Keratinocyte (primary cell): Measurements from ENCODE around the gene ATP2B2. TPM values are rescaled to one million over a fixed set of nuclear protein-coding genes. Genes with fewer than 3 reads are reported as not detected.

Experiments
- DNase-seq: peaks from one replicate; pipeline ENCODE4 v3.0.0-alpha.2; 2011; ENCODE audit warnings: low read depth, missing footprints, low spot score
- FAIRE-seq: peaks from 2 replicates; lab custom pipeline; 2011; peaks lifted over from hg19 to GRCh38; lab: Jason Lieb, UNC
- H2AFZ ChIP-seq: 2 replicates; pipeline ENCODE4 v1.6.0; 2012; ENCODE audit warnings: low read length, control low read depth, inconsistent platforms; ENCODE audit not compliant: control insufficient read depth
- H3K27ac ChIP-seq: 2 replicates; pipeline ENCODE4 v1.5.1; 2011; ENCODE audit warnings: low read length; ENCODE audit not compliant: control insufficient read depth, insufficient read depth
- H3K27me3 ChIP-seq: 3 replicates; pipeline ENCODE4 v1.6.0; 2011; ENCODE audit warnings: low read length; ENCODE audit not compliant: control insufficient read depth, insufficient read depth; ENCODE audit errors: extremely low read depth
- H3K36me3 ChIP-seq, 2 experiments: 2 replicates in 1 of 2; 3 replicates in 1 of 2; pipeline ENCODE4 v1.5.1; 2011; ENCODE audit warnings: low read length in 2 of 2, mild to moderate bottlenecking in 1 of 2; ENCODE audit not compliant: control insufficient read depth in 2 of 2, insufficient read depth in 2 of 2; ENCODE audit errors: extremely low read depth in 1 of 2
- H3K4me1 ChIP-seq: 3 replicates; pipeline ENCODE4 v1.5.1; 2011; ENCODE audit warnings: low read length; ENCODE audit not compliant: control insufficient read depth, insufficient read depth; ENCODE audit errors: extremely low read depth
- H3K4me2 ChIP-seq: 3 replicates; pipeline ENCODE4 v1.6.0; 2011; ENCODE audit warnings: low read depth, low read length; ENCODE audit not compliant: control insufficient read depth, insufficient read depth; ENCODE audit errors: extremely low read depth
- H3K4me3 ChIP-seq, 3 experiments: fragments of 200-600 bp in 1 of 3; sonication (generic) in 1 of 3; 2 replicates in 2 of 3; 3 replicates in 1 of 3; pipeline ENCODE4 v1.5.1; 2011 to 2016; ENCODE audit warnings: low read length in 3 of 3, mild to moderate bottlenecking in 3 of 3, control low read depth in 2 of 3, inconsistent platforms in 1 of 3, low read depth in 1 of 3, mixed read lengths in 1 of 3, mixed run types in 1 of 3, moderate library complexity in 1 of 3; ENCODE audit not compliant: control insufficient read depth in 2 of 3, insufficient read depth in 2 of 3; ENCODE audit errors: extremely low read depth in 1 of 3
- H3K79me2 ChIP-seq: 2 replicates; pipeline ENCODE4 v1.6.0; 2012; ENCODE audit warnings: low read length; ENCODE audit not compliant: control insufficient read depth, insufficient read depth
- H3K9ac ChIP-seq: 3 replicates; pipeline ENCODE4 v1.6.0; 2011; ENCODE audit warnings: low read length; ENCODE audit not compliant: control insufficient read depth, insufficient read depth; ENCODE audit errors: extremely low read depth
- H3K9me1 ChIP-seq: 3 replicates; pipeline ENCODE4 v1.6.0; 2011; ENCODE audit warnings: low read length; ENCODE audit not compliant: control insufficient read depth, insufficient read depth; ENCODE audit errors: extremely low read depth
- H3K9me3 ChIP-seq: 2 replicates; pipeline ENCODE4 v1.5.1; 2012; ENCODE audit warnings: low read depth, low read length; ENCODE audit not compliant: control insufficient read depth
- H4K20me1 ChIP-seq: 3 replicates; pipeline ENCODE4 v1.6.0; 2011; ENCODE audit warnings: low read length; ENCODE audit not compliant: control insufficient read depth, insufficient read depth; ENCODE audit errors: extremely low read depth
- EZH2 ChIP-seq: IDR thresholded peaks from one replicate; pipeline ENCODE4 v1.6.1; 2012; ENCODE audit warnings: inconsistent platforms, mild to moderate bottlenecking, low read length, moderate library complexity
- dilution Hi-C: fragments of 300-500 bp; cut with MboI; formaldehyde crosslinking; loops from one replicate; pipeline ENCODE4 v1.7.0; 2020; ENCODE audit warnings: low sequenced_read_pairs; ENCODE audit not compliant: extremely low pct_ligation_motif_present
- polyA plus RNA-seq, 5 experiments: library from polyadenylated mRNA; depleted of rRNA in 3 of 5; stranded (reverse) in 3 of 5; stranded (forward) in 1 of 5; unstranded in 1 of 5; fragments of >200 nt; gene quantifications; 1 replicate in 1 of 5; 2 replicates in 3 of 5; 3 replicates in 1 of 5; pipeline versions ENCODE4 v1.2.1 to v1.2.3, GENCODE V29; 2011 to 2012; ENCODE audit warnings: missing spikeins in 2 of 5, low read depth in 1 of 5, low replicate concordance in 1 of 5
- TF ChIP-seq, protein P1 (sequence below), 3 experiments: IDR thresholded peaks in 1 of 3; conservative IDR thresholded peaks in 1 of 3; optimal IDR thresholded peaks in 1 of 3; 2 replicates in 2 of 3; 3 replicates in 1 of 3; pipeline versions ENCODE3 to v1.5.1; 2011; ENCODE audit warnings: low read length in 3 of 3, mild to moderate bottlenecking in 3 of 3, moderate library complexity in 2 of 3, control low read depth in 1 of 3, inconsistent platforms in 1 of 3; ENCODE audit not compliant: insufficient read depth in 2 of 3; ENCODE audit errors: extremely low read depth in 1 of 3

The ATP2B2 gene
- polyA plus RNA-seq, 1 donor (not counting 4 experiments of a cell fraction or from before 2014, with no cell fraction given): not detected

DNA sequence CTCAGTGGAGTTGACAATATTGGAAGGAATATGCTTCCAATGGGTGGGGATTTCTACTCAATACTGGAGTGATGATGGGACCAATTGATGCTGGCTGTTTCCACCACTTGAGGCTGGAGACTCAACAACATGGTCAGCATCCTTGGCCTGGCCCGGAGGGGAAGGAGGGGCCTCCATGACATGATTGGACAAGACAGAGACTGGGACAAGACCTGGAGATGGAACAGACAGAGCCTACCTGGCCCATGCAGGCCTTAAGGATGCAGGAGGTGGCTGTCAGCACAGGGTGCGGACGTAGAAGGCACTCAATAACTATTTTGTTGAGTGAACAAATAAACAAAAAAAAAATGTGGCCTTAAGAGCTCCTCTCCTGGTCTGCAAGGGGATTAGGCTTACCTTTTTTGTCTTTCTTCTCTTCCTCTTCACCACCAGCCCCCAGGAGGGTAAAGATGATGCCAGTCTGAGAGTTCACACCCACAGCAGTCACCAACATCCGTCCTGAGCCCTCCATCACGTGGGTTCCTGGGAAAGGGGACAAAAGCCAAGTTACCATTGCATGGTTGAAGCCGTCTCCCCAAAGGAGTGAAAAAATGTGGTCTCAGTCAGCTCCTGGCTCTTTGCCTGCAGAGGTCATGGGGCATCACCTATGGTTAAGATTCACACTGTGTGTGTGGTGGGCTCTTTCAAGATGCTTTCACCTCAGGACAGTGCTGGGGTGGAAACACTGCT lies 117.3 kb downstream of the ATP2B2 start:
- no peaks in the 10 kb centered on the region for H4K20me1 ChIP-seq
- no peaks in the 10 kb centered on the region for H3K79me2 ChIP-seq
- H3K9me1 ChIP-seq: no peaks in the 10 kb centered on the region
- H3K9me3 ChIP-seq: peaks cover 3% of the 10 kb centered on the region
- TF ChIP-seq EZH2: no peak
- TF ChIP-seq, protein P1, sequence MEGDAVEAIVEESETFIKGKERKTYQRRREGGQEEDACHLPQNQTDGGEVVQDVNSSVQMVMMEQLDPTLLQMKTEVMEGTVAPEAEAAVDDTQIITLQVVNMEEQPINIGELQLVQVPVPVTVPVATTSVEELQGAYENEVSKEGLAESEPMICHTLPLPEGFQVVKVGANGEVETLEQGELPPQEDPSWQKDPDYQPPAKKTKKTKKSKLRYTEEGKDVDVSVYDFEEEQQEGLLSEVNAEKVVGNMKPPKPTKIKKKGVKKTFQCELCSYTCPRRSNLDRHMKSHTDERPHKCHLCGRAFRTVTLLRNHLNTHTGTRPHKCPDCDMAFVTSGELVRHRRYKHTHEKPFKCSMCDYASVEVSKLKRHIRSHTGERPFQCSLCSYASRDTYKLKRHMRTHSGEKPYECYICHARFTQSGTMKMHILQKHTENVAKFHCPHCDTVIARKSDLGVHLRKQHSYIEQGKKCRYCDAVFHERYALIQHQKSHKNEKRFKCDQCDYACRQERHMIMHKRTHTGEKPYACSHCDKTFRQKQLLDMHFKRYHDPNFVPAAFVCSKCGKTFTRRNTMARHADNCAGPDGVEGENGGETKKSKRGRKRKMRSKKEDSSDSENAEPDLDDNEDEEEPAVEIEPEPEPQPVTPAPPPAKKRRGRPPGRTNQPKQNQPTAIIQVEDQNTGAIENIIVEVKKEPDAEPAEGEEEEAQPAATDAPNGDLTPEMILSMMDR (optimal IDR thresholded peaks at IDR 0.05 in 1 of 3, IDR thresholded peaks at IDR 0.05 in 1 of 3, conservative IDR thresholded peaks at IDR 0.05 in 1 of 3; ENCODE audit: extremely low read depth in 1 of 3, insufficient read depth in 2 of 3, low read length in 3 of 3): no peak
- peaks cover 25% of the 10 kb centered on the region for H3K27me3 ChIP-seq
- no peak overlapping the region for H3K4me2 ChIP-seq
- no peak overlapping the region for H2AFZ ChIP-seq
- H3K4me1 ChIP-seq: no peaks in the 10 kb centered on the region
- FAIRE-seq: no peak
- no peak overlapping the region for H3K27ac ChIP-seq
- DNase-seq: no peak
- dilution Hi-C loops: no loop called here
- no peak overlapping the region for H3K9ac ChIP-seq
- H3K4me3 ChIP-seq: no peak overlapping the region
- no peaks in the 10 kb centered on the region for H3K36me3 ChIP-seq

DNA sequence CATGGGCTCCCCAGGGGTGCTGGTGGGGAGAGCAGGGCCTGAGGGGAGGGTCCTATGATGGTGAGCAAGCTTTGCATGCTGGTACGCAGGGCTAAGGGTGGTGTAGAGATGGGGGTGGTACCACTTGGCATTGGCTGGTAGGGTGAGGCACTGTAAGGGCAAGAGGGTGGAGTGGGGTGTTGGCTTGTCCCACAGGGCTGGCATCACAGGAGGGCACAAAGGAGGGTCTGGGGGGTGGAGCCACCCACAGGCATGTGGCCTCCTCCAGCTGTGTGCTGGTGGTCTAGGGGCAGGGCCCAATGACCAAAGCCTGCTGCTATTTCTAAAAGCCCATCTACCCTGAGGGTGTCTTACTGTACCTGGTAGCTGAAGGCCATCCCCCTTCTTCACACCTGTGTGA lies 119.3 kb downstream of the ATP2B2 start:
- peaks cover 3% of the 10 kb centered on the region for H3K9me3 ChIP-seq
- no peaks in the 10 kb centered on the region for H4K20me1 ChIP-seq
- H3K9ac ChIP-seq: no peak overlapping the region
- no peaks in the 10 kb centered on the region for H3K9me1 ChIP-seq
- no peaks in the 10 kb centered on the region for H3K36me3 ChIP-seq
- no peak overlapping the region for H2AFZ ChIP-seq
- no peak overlapping the region for H3K27ac ChIP-seq
- H3K4me1 ChIP-seq: no peaks in the 10 kb centered on the region
- no peaks in the 10 kb centered on the region for H3K79me2 ChIP-seq
- dilution Hi-C loops: no loop called here
- FAIRE-seq: no peak
- TF ChIP-seq EZH2: no peak
- TF ChIP-seq, protein P1 (optimal IDR thresholded peaks at IDR 0.05 in 1 of 3, IDR thresholded peaks at IDR 0.05 in 1 of 3, conservative IDR thresholded peaks at IDR 0.05 in 1 of 3; ENCODE audit: extremely low read depth in 1 of 3, insufficient read depth in 2 of 3, low read length in 3 of 3): no peak
- peaks cover 16% of the 10 kb centered on the region for H3K27me3 ChIP-seq
- H3K4me3 ChIP-seq: no peak overlapping the region
- H3K4me2 ChIP-seq: no peak overlapping the region
- no peak for DNase-seq
